G401.6 (cell line): ENCODE results near the gene WDR4.
"Not testable (repeated sequence)": the region's sequence is repeated elsewhere in the genome, so short reads cannot be mapped to it uniquely, and the experiment has no call there.

Experiments used
- FAIRE-seq: peaks from 2 replicates; lab custom pipeline; 2012; peaks lifted over from hg19 to GRCh38; lab: Jason Lieb, UNC

Gene WDR4

DNA sequence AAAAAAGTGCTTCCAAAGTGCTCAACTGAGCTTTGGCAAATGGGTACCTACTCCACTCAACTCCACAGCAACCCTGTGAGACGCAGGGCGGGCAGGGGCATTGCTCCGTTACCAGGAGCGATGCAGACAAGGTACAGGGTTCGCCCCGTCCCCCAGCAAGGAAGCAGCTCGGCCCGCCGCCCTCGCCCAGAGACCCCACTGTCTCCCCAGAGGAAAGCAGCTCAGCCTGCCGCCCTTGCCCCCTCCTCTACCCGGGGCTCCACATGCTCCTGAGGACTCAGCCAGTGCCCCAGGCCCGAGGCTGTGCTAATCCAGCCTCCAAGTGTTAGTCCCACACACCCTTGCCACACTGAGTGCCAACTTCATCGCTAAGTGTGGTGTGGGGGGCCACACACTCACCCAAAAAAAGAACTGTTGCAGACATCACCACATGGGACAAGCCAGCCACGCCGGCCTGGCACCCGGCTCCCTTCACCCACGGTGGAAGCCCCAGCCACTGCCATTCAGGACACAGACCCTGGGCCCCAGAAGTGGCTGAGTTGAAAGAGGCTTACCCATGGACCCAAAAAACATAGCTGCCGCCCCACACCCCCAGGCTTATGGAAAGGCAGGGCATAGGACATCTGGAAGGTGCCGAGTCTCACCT, 26.3 kb downstream of the WDR4 start:
- no peak for FAIRE-seq

- no peak for FAIRE-seq
Measured at GRCh38 chr21:42851812-42852665, 27.3 kb downstream of the WDR4 start.

- FAIRE-seq: no peak
Measured at GRCh38 chr21:42850866-42851391, 28.4 kb downstream of the WDR4 start.

GRCh38 chr21:42850463-42850862, 28.9 kb downstream of the WDR4 start:
- FAIRE-seq: no peak

GRCh38 chr21:42849759-42850412, 29.5 kb downstream of the WDR4 start:
- no peak for FAIRE-seq

DNA sequence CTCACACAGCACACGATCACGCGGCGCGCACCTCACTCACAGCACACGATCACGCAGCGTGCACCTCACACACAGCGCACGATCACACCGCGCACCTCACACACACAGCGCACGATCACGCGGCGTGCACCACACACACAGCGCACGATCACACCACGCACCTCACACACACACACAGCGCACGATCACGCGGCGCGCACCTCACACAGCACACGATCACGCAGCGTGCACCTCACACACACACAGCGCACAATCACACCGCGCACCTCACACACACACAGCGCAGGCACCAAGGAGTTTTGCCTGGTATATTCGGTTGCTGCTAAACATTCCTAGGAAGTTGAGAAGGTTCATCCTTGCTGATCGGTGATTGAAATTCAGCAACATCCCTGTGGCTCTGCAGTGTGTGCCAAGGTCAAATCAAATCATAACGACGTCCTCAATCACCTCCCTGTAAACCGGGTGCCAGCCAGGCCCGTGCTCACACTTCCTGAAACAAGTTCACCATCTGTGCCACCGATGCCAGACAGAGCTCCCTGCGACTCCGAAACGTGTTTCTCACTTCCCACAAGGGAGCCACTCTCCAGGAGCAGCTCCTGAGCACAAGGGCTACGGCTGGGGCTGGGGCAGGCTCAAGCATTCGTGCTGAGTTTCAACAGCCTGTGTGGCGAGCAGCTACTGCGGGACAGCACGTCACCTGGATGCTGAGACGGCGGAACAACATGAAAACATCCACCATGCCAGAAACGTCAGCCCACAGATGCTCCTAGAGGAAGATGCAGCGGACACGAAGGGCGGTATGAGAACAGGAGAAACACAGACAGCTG, 30.2 kb downstream of the WDR4 start:
- no peak for FAIRE-seq

DNA sequence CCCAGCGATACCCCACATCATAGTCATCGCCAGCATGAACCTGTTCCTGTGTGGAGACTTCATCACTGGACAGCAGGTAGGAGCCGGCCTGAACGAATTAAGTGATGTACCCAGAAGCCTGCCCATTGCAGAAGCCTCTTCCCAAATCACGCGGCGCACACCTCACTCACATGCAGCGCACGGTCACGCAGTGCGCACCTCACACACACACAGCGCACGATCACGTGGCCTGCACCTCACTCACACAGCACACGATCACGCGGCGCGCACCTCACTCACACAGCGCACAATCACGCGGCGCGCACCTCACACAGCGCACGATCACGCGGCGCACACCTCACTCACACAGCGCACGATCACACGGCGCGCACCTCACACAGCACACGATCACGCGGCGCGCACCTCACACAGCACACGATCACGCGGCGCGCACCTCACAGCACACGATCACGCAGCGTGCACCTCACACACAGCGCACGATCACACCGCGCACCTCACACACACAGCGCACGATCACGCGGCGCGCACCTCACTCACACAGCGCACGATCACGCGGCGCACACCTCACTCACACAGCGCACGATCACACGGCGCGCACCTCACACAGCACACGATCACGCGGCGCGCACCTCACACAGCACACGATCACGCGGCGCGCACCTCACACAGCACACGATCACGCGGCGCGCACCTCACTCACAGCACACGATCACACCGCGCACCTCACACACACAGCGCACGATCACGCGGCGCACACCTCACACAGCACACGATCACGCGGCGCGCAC, 31.0 kb downstream of the WDR4 start:
- not testable (repeated sequence) for FAIRE-seq

- no peak for FAIRE-seq
Measured at GRCh38 chr21:42847726-42848125, 31.6 kb downstream of the WDR4 start.

DNA sequence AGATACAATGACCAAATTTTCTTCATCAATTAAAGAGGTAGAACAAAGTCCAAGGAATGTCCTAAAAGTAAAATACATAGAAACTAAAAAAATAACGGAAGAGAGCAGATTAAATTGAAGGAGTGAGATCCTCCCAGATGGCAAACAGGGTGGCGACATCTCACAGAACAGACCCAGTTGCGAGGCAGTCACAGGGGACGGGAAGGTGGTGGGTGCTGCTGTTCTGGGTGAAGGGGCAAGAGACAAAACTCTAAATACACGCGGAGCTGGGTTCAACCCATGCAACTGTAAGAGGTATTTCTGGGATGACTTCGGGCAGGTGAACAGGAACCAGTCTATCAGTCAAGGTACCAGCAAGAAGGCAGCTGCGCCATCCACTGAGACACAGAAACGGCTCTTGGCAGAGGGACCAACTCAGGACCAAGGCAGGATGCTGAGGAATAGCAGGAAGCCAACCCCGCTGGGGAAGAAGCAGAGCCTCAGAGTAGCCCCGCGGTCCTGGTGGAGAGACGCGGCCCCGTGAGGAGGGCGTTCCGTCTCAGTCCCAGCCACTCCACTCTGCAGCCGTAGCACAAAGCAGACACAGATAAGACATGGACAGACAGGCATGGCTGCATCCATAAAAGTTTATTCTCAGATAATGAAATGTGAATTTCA, 32.2 kb downstream of the WDR4 start:
- FAIRE-seq: no peak

GRCh38 chr21:42846221-42846620, 33.1 kb downstream of the WDR4 start:
- FAIRE-seq: no peak

- FAIRE-seq: no peak
Measured at GRCh38 chr21:42845296-42845965, 33.9 kb downstream of the WDR4 start.

- no peak for FAIRE-seq
Measured at GRCh38 chr21:42844411-42845113, 34.8 kb downstream of the WDR4 start.

GRCh38 chr21:42843056-42843455, 36.3 kb downstream of the WDR4 start:
- FAIRE-seq: no peak

DNA sequence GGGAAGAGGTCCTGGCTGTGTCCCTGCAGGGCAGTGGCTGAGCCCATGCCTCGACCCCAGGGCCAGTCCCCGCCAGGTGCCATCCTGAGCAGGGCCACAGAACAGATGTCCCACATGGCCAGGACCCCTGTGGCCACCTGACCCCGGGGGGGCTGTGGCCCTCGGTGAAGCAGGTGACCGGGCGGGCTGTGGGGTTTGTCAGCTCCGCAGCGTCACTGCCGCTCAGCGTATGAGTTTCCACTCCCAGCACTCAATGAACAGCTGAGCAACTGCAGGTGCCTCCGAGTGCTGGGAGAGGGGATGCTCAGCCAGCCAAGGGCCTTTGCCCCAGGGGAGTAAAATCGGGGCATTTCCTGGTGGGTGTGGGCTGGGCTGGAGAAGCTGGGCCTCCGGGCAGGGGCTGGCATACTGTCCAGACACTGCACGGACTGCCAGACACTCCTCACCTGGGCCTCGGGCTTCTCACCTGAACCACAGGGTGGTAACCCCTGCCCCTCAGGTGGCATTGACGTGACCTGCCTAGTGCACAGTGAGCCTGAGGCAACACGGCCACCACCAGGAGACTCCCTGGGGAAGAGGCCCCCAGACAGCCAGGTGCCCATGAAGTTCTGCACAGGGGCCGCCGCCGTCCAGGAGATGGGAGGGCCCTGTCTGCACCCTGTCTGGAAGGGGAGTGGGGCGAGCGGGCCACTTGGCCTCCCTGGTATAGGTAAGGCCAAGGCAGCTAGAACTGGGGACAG, 37.3 kb downstream of the WDR4 start:
- not testable (repeated sequence) for FAIRE-seq

DNA sequence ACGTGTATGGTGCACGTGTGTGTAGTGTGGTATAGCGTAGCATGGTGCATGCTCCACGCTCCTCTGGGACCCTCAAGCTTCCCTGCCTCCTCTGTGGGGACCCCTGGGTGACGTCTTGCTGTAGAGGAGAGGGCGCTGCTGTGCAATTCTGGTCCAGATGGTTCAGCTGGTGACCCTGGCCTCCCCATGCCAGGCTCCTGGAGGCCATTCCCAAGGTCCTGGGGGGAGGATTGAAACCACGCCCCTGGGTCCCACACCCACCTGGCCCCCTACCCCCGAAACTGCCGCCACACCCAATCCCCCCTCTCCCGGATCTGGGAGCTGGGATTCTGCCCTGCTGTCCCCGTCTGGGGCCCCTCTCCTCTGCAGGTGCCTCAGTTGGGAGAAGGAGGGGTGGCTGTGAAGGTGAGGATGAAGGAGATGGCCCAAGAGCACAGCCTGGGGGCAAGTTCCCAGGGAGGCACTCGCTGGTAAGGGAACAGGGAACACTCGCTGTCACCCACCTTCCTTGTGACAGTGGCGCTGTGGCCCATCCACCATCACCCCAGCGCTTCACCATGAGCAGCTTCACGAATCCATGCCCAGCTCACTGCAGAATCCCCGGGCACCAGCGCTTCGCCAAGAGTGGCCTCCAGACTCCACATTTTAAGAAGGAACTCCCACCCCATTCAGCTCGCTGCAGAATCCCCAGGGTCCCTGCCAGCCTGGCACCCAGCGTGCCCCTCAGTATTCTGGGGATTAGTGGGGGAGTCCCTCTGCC, 38.0 kb downstream of the WDR4 start:
- FAIRE-seq: no peak

GRCh38 chr21:42840411-42841155, 38.8 kb downstream of the WDR4 start:
- FAIRE-seq: no peak
